SU-DHL-6 (cell line): ENCODE measurements around the gene LHX4.

Experiments
- H2AFZ ChIP-seq: fragments of 200-600 bp; sonication (generic); 2 replicates; pipeline ENCODE4 v1.6.1; 2014; ENCODE audit warnings: low read depth, mild to moderate bottlenecking, moderate library complexity, mixed read lengths, antibody characterized with exemption, low read length; ENCODE audit not compliant: severe bottlenecking
- H3F3A ChIP-seq: fragments of 200-600 bp; shearing (Covaris generic); 2 replicates; pipeline ENCODE4 v1.6.0; 2016; ENCODE audit warnings: antibody characterized with exemption, mild to moderate bottlenecking; ENCODE audit not compliant: insufficient read depth
- H3K27ac ChIP-seq: fragments of 200-600 bp; sonication (generic); 2 replicates; pipeline ENCODE4 v1.5.1; 2016; ENCODE audit warnings: low read depth, mild to moderate bottlenecking, low read length, moderate library complexity, mixed read lengths
- H3K27me3 ChIP-seq: fragments of 200-600 bp; sonication (generic), shearing (Covaris generic); 2 replicates; pipeline ENCODE4 v1.6.0; 2014; ENCODE audit warnings: mild to moderate bottlenecking, low read length
- H3K36me3 ChIP-seq: fragments of 200-600 bp; sonication (generic); 2 replicates; pipeline ENCODE4 v1.6.1; 2014; ENCODE audit warnings: mild to moderate bottlenecking, low read length, mixed read lengths
- H3K4me2 ChIP-seq: fragments of 300-600, 200-600 bp; shearing (Covaris generic), sonication (generic); 2 replicates; pipeline ENCODE4 v1.6.0; 2014; ENCODE audit warnings: low read length, low read depth, mild to moderate bottlenecking; ENCODE audit not compliant: poor library complexity, severe bottlenecking
- H3K4me3 ChIP-seq: fragments of 200-600 bp; sonication (generic); 2 replicates; pipeline ENCODE4 v1.5.1; 2014; ENCODE audit warnings: antibody characterized with exemption, low read length, mild to moderate bottlenecking, mixed read lengths; ENCODE audit not compliant: insufficient read depth, poor library complexity, severe bottlenecking
- H3K79me2 ChIP-seq: fragments of 200-600 bp; sonication (generic); 2 replicates; pipeline ENCODE4 v1.6.1; 2014; ENCODE audit warnings: mild to moderate bottlenecking, low read length, moderate library complexity; ENCODE audit not compliant: insufficient read depth
- H3K9ac ChIP-seq: fragments of 200-600 bp; sonication (generic); 2 replicates; pipeline ENCODE4 v1.7.0; 2014; ENCODE audit warnings: mild to moderate bottlenecking, low read length
- H3K9me2 ChIP-seq: fragments of 200-600 bp; sonication (generic); replicated peaks from 2 replicates; pipeline ENCODE4 v1.6.1; 2014; ENCODE audit warnings: low read length; ENCODE audit not compliant: insufficient read depth
- H3K9me3 ChIP-seq: fragments of 200-600 bp; sonication (generic); 2 replicates; pipeline ENCODE4 v1.6.1; 2014; ENCODE audit warnings: low read length, mixed read lengths; ENCODE audit not compliant: insufficient read depth
- H4K20me1 ChIP-seq: fragments of 200-600 bp; sonication (generic); 2 replicates; pipeline ENCODE4 v1.6.1; 2014; ENCODE audit warnings: low read depth, mild to moderate bottlenecking, antibody characterized with exemption, low read length, moderate library complexity, mixed read lengths
- CTCF ChIP-seq: fragments of 200-600 bp; sonication (generic); IDR thresholded peaks from one replicate; pipeline ENCODE4 v1.5.1; 2017; ENCODE audit warnings: antibody characterized with exemption, mild to moderate bottlenecking, low read length, moderate library complexity; ENCODE audit not compliant: insufficient read depth, poor library complexity, severe bottlenecking
- EZH2phosphoT487 ChIP-seq: fragments of 200-600 bp; sonication (generic), shearing (Covaris generic); conservative IDR thresholded peaks from 2 replicates; pipeline ENCODE4 v1.6.1; 2018; ENCODE audit warnings: mild to moderate bottlenecking, antibody characterized with exemption, low read length, moderate library complexity, mixed read lengths

The LHX4 gene

GRCh38 chr1:180229483-180230415, at the start of gene LHX4:
LHX4 (plus strand) TSS chr1:180230264; CDS start chr1:180230530, 266 bp downstream.
- Histone ChIP-seq H4K20me1 (no peaks in the 10 kb centered on the region), H3K79me2 (no peaks in the 10 kb centered on the region), H3K36me3 (no peaks in the 10 kb centered on the region), H3K27ac (peak within 1 kb of the TSS; percentile 60), H3K9ac (peak within 1 kb of the TSS; percentile 67), H3K9me3 (0 out of 2 replicates have a peak, but pooled peaks cover 3% of the 10 kb centered on the region), H3K4me3 (peak within 1 kb of the TSS; percentile 69), H3K9me2 (no peaks in the 10 kb centered on the region), H3K27me3 (no peaks in the 10 kb centered on the region), H3F3A (peaks cover 16% of the 10 kb centered on the region; the same call in 1 of the 2 replicates), H3K4me2 (peak within 1 kb of the TSS; percentile 73), H2AFZ (peak within 1 kb of the TSS; percentile 99)
- TF ChIP-seq EZH2phosphoT487 (no peak), CTCF (no peak)

- H2AFZ ChIP-seq = no peak overlapping the region
- TF ChIP-seq EZH2phosphoT487 = no peak
- TF ChIP-seq CTCF = peak; percentile 24
- H4K20me1 ChIP-seq = no peaks in the 10 kb centered on the region
- H3K9me2 ChIP-seq = no peaks in the 10 kb centered on the region
- H3F3A ChIP-seq = no peaks in the 10 kb centered on the region
- no peaks in the 10 kb centered on the region for H3K27me3 ChIP-seq
- no peaks in the 10 kb centered on the region for H3K79me2 ChIP-seq
- no peaks in the 10 kb centered on the region for H3K36me3 ChIP-seq
- no peak overlapping the region for H3K27ac ChIP-seq
- H3K9me3 ChIP-seq = no peaks in the 10 kb centered on the region
- no peak overlapping the region for H3K4me3 ChIP-seq
- no peak overlapping the region for H3K4me2 ChIP-seq
- H3K9ac ChIP-seq = no peak overlapping the region
Measured at GRCh38 chr1:180181048-180181447, 49.0 kb upstream of the LHX4 start.

GRCh38 chr1:180181996-180182642, 47.9 kb upstream of the LHX4 start:
- TF ChIP-seq EZH2phosphoT487 (no peak), CTCF (no peak)
- no peaks in the 10 kb centered on the region for H3K9me2 ChIP-seq
- H3K9ac ChIP-seq = no peak overlapping the region
- H3K4me3 ChIP-seq = no peak overlapping the region
- no peaks in the 10 kb centered on the region for H3K79me2 ChIP-seq
- H2AFZ ChIP-seq = no peak overlapping the region
- no peak overlapping the region for H3K4me2 ChIP-seq
- H3K9me3 ChIP-seq = no peaks in the 10 kb centered on the region
- H3K36me3 ChIP-seq = no peaks in the 10 kb centered on the region
- H3F3A ChIP-seq = no peaks in the 10 kb centered on the region
- H3K27me3 ChIP-seq = no peaks in the 10 kb centered on the region
- no peak overlapping the region for H3K27ac ChIP-seq
- H4K20me1 ChIP-seq = no peaks in the 10 kb centered on the region
